ENCODE measurements around the gene TP63.

- TF ChIP-seq POLR2A (IDR thresholded peaks at IDR 0.05; ENCODE audit: low read depth, low read length) (no peak), POLR2AphosphoS5 (IDR thresholded peaks at IDR 0.05; ENCODE audit: low read depth, low read length) (no peak)
Measured at GRCh38 chr3:189632242-189632641, 1.1 kb downstream of the TP63 start.

Measured in GM12891 (cell line).